GM18868 (cell line): ENCODE measurements around the gene COPZ1.
"Not testable (repeated sequence)": the region's sequence is repeated elsewhere in the genome, so short reads cannot be mapped to it uniquely, and the experiment has no call there.

Experiments
- ATAC-seq: cut with Tn5 transposase; IDR thresholded peaks from one replicate; pipeline ENCODE4 v1.9.1; 2021; ENCODE audit warnings: mild to moderate bottlenecking, moderate library complexity; ENCODE audit not compliant: unreplicated experiment

Gene COPZ1

DNA sequence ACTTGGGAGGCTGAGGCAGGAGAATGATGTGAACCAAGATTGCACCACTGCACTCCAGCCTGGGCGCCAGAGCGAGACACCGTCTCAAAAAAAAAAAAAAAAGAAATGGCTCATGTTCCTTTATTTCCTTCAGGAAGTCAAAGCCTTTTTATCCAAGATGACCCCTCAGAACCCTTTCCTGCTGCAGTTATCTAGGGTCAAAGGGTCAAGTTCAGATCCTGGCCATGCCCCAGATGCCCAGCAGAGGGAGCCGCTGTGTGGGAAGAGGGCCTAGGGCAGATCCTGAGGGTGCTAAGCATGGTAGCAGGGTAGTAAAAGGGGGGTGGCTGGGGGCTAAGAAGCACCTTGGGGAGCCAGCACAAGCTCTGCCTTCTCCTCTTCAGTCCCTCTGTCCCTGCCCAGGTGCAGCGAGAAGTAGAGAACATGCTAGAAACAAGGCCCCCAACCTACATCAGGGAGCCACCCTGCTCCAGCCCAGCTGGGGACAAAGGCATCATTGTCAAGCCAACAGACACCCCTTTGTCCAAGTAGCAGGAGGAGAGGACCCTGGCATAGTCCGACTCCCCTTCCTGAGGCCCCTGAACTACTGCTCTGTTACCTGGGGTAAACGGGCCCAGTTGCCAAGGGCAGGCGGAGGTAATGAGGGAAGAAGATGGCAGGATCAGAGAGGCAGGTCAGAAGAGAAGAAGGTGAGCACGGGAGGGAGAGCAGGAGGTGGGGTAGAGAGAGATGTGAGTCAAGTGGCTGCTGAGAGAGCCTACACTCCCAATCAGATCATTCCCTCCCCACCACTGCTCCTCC is 30.6 kb upstream of the COPZ1 start:
- ATAC-seq = no peak

DNA sequence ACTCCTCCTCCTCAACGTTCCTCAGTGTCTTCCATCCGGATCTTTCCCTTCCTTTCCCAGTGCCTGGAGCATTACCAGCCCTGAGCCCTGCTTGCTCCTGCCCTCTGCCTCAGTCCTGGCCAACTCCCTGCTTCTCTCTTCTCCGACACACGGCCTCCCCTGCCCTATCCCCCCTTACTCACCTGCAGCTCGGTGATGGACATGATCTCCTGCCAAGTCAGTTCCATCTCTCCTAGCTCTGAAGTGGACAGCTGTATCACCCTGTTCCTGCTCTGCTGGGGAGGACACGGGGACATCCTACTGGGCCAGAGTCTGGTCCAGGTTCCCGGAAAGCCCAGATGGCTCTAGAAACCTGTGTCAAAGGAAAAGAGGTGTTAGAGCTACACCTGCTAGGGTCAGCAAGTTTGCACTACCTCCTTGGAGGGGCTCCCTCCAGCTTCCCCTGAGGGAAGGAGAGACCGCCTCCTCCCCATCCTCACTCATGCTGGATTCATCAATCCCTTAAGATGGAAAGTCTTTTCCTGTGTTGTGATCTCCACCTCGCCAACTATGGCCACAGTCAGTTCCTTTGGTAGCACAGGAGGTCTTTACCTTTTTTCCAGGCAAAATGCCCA is 29.9 kb upstream of the COPZ1 start:
- no peak for ATAC-seq

GRCh38 chr12:54296393-54297099 is 28.4 kb upstream of the COPZ1 start:
- no peak for ATAC-seq

- no peak for ATAC-seq
Measured at GRCh38 chr12:54298904-54299303, 26.0 kb upstream of the COPZ1 start.

GRCh38 chr12:54299515-54300224 is 25.3 kb upstream of the COPZ1 start:
- ATAC-seq = no peak

DNA sequence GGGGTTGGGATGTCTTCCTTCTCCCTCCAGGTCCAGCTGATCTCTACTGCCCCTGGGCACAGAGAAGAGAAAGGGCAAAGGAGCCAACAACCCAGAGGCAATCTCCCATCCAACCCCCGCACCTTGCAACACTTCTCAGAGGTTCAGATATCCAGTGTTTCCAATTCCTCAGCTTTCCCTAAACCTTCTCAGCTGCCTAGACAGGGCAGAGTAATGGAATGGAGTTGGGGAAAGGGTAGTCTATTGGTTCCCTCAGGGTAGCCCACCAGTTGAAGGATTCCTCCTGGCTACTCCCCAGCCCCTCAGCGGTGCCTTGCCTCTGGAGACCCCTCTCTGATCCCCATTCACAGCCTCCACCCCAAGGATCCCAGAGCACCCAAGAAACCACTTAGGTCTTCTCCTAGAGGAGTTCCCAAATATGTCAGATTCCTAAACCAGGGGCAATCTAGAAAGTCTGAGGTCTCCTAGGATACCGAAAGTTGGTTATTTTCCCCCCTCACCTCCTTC is 24.7 kb upstream of the COPZ1 start:
- no peak for ATAC-seq

- ATAC-seq = no peak
Measured at GRCh38 chr12:54300732-54301427, 24.1 kb upstream of the COPZ1 start, which contains the start of gene NFE2. Gene NFE2, minus strand, starts transcription at chr12:54301015. Its CDS starts 5,767 bp downstream, at chr12:54295248.

GRCh38 chr12:54301428-54302048 is 23.4 kb upstream of the COPZ1 start:
- no peak for ATAC-seq

- no peak for ATAC-seq
Measured at GRCh38 chr12:54303640-54304039, 21.3 kb upstream of the COPZ1 start.

GRCh38 chr12:54304187-54304810 is 20.6 kb upstream of the COPZ1 start:
- no peak for ATAC-seq

DNA sequence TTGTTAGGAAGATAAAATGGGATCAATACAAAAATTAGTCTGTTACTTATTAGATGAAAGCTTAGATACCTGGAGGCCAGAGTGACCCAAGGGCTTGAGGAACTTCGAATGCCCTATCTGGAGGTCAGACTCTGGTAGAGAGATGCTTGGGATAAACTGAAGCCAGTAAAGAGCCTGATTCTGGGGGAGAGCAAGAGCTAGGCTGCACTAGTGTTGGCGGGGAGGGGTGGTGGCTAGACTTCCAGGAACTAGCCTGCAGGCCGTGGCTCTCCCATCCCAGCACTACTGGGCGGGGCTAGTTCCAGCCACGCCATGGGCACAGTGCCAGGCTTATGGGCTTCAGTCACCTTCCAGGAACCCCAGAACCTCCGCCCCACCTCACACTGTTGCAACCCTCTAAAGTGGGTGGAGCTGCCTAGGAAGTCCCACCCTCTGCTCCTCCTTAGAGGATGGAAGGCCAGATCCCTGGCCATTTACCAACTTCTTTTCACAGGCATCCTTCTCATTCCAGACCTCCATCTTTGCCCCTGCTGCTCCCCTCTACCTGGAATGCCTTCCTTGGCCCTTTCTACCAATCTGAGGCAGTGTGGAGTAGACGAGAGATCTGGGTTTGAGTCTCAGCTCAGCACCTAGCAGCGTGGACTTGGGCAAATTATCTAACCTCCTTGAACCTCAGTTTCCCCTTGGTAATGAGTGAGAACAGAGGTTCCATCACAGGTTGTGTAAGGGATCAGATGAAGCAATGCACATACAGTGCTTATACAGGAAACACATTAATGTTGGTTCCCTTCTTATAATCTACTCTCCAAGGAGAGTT is 17.8 kb upstream of the COPZ1 start:
- ATAC-seq = no peak

DNA sequence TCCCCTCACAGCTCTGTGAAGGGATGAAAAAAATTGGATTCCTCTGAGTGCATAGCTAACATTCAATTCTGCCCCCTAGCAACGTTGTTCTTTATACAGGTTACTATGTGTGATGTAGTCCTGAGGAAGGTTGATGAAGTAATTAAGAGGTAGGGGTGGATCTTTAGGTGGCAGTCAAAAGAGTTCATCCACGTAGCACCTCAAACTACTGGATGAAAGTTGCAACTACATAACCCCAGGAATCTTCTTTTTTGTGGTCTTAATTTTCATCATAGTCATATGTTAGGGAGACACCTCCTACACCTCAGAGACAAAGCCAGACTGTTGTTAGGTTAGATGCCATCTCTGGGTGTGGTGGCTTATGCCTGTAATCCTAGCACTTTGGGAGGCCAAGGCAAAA is 13.9 kb upstream of the COPZ1 start:
- ATAC-seq = no peak

DNA sequence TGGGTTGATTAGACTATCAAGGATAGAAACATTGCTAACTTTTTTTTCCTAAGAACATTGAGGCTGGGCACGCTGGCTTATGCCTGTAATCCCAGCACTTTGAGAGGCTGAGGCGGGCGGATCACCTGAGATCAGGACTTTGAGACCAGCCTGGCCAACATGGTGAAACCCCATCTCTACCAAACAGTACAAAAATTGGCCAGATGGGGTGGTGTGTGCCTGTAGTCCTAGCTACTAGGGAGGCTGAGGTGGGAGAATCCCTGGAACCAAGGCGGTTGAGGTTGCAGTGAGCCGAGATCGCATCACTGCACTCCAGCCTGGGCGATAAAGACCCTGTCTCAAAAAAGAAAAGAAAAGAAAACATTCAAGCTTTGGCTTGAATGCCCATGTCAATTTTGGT is 12.6 kb upstream of the COPZ1 start:
- not testable (repeated sequence) for ATAC-seq

DNA sequence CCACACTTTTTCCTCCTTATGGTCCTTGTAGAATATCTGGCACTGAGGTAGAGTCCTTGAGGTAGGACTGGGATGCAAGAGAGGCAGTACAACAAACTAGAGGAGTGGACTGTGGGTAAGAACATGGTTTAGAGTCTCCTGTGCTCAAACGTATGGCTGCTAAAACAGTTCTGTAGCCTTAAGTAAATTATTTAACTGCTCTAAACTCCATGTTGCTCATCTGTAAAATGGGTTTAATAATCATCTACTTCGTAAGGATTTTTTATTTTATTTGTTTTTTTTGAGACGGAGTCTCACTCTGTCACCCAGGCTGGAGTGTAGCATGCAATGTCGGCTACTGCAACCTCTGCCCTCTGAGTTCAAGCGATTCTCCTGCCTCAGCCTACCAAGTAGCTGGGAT is 3.6 kb upstream of the COPZ1 start:
- ATAC-seq = no peak

DNA sequence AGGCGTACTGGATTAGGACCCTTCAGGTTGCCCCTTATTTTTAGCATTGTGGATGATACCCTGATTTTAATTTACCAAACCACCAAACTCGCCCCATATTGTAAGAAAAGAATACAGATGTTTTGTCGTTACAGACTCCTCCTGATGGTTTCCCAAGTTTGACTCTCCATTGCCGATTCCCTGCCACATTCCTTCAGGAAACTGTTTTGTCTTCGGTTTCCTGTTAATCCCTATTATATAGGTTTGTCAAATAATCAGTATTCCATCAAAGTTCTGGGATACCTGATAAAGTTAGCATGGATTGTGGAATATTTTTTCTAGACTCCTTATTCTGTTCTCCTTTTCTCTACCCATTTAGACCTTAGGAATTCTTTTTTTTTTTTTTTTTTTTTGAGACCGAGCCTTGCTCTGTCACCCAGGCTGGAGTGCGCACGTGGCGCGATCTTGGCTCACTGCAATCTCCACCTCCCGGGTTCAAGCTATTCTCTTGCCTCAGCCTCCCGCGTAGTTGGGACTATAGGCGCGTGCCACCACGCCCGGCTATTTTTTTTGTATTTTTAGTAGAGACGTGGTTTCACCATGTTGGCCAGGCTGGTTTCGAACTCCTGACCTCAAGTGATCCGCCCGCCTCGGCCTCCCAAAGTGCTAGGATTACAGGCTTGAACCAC is 645 bp downstream of the COPZ1 start:
- not testable (repeated sequence) for ATAC-seq

DNA sequence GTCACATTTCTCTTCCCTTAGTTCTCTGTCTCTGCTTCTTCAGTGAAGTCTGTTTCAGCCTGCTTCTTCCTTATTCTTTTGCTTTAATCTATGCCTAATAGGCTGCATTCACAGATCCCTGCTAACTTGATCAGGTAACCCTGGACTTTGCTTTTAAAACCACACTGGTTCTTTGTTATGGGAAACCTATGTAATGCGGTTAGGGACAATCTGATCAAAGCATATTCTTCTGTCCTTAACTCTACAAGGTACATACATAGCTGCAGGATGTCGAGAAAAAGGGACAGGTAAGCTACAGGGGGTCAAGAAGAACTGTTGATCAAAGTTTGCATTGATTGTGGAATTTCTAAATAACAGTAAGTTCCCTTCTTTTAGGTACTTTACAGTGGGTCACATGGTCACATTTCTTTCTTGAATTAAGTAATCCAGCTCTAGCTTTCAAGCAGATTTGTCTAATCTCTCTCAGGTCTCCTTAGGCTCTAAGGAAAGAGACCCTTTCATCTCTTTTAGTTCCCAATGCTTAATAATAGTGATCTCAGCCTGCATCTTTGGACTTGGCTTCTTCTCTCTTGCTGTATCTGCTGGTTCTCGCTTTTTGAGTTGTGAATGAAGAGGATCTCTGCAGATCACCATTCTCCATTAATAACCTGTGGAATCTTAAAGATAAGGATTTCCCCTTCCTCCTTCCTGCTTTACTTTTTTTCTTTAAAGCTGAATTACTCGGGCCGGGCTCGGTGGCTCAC is 3.8 kb downstream of the COPZ1 start:
- ATAC-seq = no peak

DNA sequence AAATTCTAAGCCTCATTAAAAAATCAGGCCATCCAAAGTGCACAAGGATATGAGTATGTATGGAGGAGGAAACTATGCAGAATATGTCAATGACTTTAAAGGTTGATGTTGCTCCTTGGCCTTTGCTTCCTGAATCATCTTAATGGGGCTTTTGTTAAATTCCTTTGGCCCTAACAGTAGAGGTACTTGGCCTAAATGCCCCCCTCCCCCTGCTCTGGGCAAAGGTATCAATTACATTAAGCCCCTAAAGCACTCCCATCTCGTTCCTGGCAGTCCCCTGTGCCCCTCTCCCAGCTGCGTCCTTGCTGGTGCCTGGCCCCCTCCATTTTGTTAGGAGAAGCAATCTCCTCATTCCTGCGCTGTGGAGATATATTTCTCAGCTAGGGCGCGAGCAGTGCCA is 4.8 kb downstream of the COPZ1 start:
- no peak for ATAC-seq
